Glomerular visceral epithelial cell (primary cell): Measurements from ENCODE around the gene PAAF1.
"Not testable (repeated sequence)": the region's sequence is repeated elsewhere in the genome, so short reads cannot be mapped to it uniquely, and the experiment has no call there.

Experiments used
- DNase-seq: peaks from one replicate; pipeline ENCODE4 v3.0.0-alpha.2; 2016; ENCODE audit errors: extremely low spot score

The PAAF1 gene

DNA sequence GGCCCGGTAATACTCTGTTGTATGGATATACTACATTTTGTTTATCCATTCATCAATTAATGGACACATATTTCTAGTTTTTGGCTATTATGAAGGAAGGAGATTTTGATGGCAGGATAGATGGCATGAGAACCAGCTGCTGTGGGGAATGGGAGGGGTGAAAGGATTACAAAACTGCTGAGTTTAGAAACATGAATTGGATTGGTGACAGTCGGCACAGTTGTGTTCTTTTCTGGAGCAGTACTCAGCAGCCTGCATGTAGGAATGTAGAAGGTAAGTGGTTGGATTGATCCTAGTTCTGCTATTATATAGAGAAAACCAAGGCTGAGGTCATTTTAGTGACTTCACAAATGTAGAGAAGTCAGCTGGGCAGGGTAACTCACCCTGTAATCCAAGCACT is 7.1 kb downstream of the PAAF1 start:
- DNase-seq, result no peak

DNA sequence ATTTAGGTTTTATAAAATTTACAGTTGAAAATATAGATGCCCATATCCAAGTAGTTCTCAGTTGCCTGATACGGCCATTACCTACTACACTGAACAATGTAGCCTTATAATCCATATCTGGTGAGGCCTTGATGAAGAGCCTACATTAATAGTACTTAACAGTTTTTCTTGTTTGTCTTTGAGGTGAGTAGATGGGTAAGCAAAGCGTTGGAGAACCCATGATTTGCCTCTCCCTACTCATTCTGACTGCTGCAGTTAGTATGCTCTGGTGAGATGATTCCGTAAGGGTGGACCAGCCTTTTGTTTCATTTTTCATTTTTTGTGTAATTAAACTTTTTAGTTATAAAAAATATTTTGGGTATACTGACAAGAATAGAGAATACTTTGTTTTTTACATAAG is 11.4 kb downstream of the PAAF1 start:
- no peak for DNase-seq

DNA sequence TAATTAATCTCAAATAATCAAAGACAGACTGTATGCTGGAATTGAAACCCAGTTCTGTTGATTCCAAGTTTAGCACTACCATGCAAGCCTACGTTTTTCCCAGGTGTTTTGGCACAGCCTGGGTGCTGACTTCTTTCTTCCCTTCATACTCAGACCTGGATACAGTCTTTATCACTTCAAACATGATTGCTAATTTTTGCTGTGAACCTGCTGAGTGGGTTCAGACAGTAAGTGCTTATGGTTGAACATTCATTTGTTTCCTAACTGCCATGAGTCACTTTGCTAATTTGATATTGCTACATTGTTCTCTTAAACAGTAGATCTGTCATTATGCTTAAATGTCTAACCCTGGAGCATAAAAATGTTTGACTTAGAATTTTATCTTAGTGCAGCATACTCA is 12.2 kb downstream of the PAAF1 start:
- DNase-seq, result no peak

DNA sequence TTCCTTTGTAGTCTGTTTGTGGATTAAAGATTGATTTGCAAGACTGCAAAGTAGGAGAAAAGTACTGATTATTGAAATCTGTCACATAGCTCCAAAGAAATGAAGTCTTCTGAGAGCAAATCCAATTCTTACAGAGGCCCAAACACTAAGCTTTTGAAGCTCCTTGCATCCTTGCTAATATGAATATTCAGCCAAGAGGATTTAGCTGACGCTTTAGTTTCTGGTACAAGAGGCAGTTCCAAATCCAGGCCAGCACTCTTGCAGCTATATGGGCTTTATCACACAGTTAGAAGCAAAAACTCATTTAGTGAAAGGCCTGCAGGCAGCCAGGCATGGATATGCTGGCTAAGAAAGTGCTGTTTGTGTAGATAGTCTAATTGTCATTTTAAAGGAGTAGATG is 12.7 kb downstream of the PAAF1 start:
- no peak for DNase-seq

DNA sequence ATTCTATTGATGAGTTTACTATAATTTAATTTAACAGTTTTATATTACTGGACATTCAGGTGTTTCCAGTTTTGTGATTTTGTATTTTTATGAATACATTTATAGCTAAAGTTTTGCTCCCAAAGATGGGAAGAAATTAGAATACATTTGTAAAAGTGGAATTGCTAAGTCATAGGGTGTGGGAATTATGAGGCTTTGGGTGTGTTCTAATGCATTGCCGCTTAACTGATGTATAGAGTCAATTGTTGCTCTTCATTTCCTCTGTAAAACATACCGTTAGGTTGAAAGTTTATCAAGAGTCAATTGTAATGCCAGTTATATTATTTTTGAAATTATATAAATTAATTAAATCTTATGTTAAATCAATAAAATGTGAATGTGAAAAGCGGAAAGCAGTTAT is 16.2 kb downstream of the PAAF1 start:
- no peak for DNase-seq

GRCh38 chr11:73894725-73895335 is 18.0 kb downstream of the PAAF1 start:
- DNase-seq, result no peak

GRCh38 chr11:73902303-73902702 is 25.5 kb downstream of the PAAF1 start:
- DNase-seq, result no peak

- peak; percentile 46 for DNase-seq
These were observed 30.4 kb downstream of the PAAF1 start for GRCh38 chr11:73907191-73907590.

- no peak for DNase-seq
These were observed 35.2 kb downstream of the PAAF1 start for GRCh38 chr11:73912026-73912425.

DNA sequence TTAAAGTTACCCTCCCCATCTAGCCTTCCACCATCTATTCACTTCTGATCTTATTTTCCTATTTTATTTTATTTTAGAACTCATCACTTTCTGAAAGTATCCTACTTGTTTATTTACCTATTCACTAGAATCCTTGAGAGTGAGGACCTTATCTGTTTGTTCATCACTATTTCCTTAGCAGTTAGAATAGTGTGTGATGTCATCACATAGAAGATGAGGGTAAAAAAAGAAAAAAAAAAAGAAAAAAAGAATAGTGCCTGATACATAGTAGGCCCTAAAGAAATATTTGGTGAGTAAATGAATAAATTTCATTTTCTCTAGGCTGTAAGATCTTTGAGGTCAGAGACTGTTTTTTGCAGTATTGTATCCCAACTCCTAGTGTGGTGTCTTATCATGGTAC is 36.7 kb downstream of the PAAF1 start:
- DNase-seq, result no peak

DNA sequence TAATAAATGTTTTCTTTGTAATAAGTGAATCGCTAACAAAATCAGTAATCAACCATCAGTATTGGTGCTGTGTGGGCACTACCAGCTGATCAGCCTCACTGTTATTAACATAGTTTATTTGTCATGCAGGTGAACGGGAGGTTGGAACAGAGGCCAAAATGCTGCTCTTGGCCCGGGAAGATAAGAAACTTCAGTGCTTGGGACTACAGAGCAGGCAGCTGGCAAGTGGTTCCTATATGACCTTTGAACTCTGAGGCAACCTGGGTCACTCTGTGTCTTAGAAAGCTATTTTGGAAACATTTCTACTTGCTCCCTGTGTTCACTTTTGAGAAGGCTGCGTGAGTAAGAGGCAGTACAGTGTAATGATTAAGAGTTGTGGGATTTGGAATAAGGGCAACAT is 37.5 kb downstream of the PAAF1 start:
- DNase-seq, result no peak

DNA sequence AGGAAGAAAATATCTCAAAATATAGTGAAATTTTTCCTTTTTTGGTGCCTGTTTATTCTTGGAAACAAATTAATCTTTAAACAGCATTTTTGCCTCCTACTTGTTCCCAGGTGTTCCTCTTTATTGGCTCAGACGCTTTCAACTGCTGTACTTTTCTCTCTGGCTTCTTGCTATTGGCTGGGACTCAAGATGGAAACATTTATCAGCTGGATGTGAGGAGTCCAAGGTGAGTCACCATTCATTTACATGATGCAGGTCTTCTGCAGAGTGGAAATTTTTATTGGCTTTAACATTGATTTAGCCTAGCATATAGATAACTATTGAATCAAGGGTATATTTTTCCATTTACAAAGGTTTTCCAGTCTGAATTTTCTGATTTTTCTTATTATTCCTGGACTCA is 39.6 kb downstream of the PAAF1 start:
- no peak for DNase-seq

GRCh38 chr11:73921180-73921579 is 44.4 kb downstream of the PAAF1 start:
- DNase-seq, result no peak

GRCh38 chr11:73929388-73929787 is 52.6 kb downstream of the PAAF1 start:
- DNase-seq, result no peak

DNA sequence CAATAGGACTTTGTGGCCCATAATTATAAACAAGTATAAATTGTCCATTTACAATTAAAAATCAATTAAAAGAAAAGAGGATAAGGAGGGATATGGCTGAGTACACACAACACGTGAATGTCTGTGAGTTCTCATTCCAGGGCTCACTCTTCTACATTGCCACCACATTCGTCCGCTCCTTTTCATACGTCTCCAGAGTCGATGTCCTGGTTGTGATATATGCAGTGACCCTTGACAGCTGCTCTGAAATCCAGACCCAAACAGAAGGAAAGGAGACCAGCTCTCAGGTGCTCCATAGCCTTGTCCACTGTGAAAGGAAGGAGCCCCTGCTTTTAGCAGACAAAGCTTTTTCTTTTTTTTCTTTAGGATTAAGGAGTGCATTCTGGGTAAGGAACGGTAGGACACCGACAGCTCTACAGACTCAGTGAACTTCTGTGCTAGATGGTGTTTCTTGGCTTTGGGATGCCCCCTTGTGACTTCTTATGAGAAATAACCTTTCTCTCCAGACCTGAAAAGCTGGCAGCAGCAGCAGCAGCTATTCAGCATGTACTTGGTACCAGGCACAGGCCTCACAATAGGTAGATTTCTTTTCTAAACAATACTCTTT is 54.3 kb downstream of the PAAF1 start:
- DNase-seq, result peak; percentile 68

- DNase-seq, result no peak
These were observed 55.2 kb downstream of the PAAF1 start for GRCh38 chr11:73931951-73932350.

- no peak for DNase-seq
These were observed 56.0 kb downstream of the PAAF1 start for GRCh38 chr11:73932781-73933180.

- not testable (repeated sequence) for DNase-seq
These were observed 59.2 kb downstream of the PAAF1 start for GRCh38 chr11:73936047-73936446.

GRCh38 chr11:73939096-73939495 is 62.3 kb downstream of the PAAF1 start:
- DNase-seq, result peak; percentile 70

DNA sequence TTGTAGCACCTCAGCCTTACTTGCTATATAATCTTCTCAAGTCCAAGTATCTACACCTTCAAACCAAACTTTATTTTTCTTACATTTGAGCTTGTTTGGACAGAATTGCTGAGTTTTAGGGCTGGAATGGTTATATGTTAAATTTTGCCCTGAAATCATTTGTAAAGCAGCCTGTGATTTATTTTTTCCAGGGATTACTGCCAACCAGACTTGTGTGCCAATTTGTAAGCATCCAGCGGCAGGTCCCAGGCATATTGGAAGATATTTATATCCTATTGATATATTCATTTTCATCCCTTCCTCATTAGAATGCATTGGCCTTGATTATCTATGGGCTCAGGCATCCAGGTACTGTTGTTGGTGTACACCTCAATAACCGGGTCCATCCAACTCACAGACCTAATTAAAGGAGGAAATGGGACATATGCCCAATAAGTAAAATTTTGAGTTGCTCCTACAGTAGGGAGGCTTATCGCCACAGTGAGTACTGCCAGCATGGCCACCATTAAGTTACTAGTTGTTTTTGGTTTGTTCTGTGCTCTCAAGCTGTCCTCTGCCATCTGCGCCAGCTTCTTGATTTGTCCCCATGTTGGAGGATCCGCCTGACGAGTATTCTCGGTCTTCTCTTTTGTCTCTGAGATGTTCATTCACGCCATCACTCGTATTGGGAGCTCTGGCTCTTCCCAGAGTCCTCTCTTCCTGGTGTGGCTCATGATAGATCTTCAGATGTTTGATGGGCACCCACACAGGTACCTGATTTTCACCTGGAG is 64.2 kb downstream of the PAAF1 start:
- no peak for DNase-seq

- DNase-seq, result no peak
These were observed 65.2 kb downstream of the PAAF1 start for GRCh38 chr11:73942010-73942409.

- DNase-seq, result no peak
These were observed 67.3 kb downstream of the PAAF1 start for GRCh38 chr11:73944085-73944484.

GRCh38 chr11:73944901-73945300 is 68.1 kb downstream of the PAAF1 start:
- DNase-seq, result no peak
